Measurements from ENCODE around the gene GSTO2. TPM values are rescaled to one million over a fixed set of nuclear protein-coding genes. Genes with fewer than 3 reads are reported as not detected.

Gene GSTO2
- total RNA-seq, 1 donor from 2014 or later = 7.8 TPM

- H3K4me3 ChIP-seq = peak overlapping the region; percentile 8
- TF ChIP-seq, protein P1, sequence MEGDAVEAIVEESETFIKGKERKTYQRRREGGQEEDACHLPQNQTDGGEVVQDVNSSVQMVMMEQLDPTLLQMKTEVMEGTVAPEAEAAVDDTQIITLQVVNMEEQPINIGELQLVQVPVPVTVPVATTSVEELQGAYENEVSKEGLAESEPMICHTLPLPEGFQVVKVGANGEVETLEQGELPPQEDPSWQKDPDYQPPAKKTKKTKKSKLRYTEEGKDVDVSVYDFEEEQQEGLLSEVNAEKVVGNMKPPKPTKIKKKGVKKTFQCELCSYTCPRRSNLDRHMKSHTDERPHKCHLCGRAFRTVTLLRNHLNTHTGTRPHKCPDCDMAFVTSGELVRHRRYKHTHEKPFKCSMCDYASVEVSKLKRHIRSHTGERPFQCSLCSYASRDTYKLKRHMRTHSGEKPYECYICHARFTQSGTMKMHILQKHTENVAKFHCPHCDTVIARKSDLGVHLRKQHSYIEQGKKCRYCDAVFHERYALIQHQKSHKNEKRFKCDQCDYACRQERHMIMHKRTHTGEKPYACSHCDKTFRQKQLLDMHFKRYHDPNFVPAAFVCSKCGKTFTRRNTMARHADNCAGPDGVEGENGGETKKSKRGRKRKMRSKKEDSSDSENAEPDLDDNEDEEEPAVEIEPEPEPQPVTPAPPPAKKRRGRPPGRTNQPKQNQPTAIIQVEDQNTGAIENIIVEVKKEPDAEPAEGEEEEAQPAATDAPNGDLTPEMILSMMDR (IDR thresholded peaks at IDR 0.05) = no peak
- intact Hi-C loops (cut with DNase I) = no loop called here
These were observed 58.1 kb downstream of the GSTO2 start for GRCh38 chr10:104326991-104327610.

DNA sequence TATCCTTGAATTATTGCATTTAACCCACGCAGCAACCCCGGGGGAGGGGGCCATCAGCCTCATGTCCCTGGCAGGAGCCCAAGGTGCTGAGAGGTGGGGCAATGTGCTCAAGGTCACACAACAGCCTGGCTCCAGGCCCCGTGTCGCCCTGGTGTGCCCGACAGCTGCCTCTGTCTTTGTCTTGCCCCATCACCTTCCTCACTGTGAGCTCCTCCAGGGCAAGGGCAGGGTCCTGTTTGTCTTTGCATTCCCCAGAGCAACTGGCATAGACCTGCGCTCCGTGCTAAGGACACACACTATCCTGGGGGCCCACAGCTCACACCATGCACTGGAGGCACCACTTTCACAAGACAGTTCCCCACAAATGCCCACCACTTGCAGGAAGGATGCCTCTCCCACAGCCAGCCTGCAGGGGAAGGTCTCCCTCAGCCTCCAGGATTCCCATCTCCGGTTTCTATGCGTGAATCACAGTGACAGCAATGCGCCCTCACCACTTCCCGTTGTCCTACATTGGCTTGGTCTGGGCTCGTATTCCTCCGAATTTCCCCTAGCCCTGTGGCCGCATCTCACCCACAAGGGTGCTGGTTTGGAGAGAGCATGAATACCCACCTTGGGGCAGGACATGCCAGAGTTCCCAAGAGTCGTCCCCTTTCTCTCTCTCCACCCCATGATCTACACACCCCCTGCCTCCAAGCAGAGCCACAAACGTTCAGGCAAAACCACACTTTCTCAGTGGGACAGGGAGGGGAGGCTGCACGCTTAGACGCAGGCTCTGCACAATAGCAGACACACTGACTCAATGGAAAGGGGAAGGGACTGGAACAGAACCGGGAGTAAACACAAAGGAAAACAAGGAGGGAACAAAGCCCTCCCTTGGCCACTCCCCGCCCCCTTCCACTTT is 59.0 kb downstream of the GSTO2 start:
- intact Hi-C loops (cut with DNase I) = no loop called here
- TF ChIP-seq, protein P1 (IDR thresholded peaks at IDR 0.05) = no peak
- ATAC-seq (no peak), DNase-seq (peak; percentile 57)
- H3K9me3 ChIP-seq = no peaks in the 10 kb centered on the region
- H3K27me3 ChIP-seq (ENCODE audit: low read depth) = no peaks in the 10 kb centered on the region
- H3K4me1 ChIP-seq = peaks cover 100% of the 10 kb centered on the region
- H3K4me3 ChIP-seq = peak overlapping the region; percentile 27
- H3K36me3 ChIP-seq = no peaks in the 10 kb centered on the region
- H3K27ac ChIP-seq = peak overlapping the region; percentile 99

More at GRCh38 chr10:104326991-104327610, 58.1 kb downstream of the GSTO2 start:
- H3K36me3 ChIP-seq = no peaks in the 10 kb centered on the region
- no peaks in the 10 kb centered on the region for H3K9me3 ChIP-seq
- H3K27ac ChIP-seq = peak overlapping the region; percentile 99
- no peaks in the 10 kb centered on the region for H3K27me3 ChIP-seq (ENCODE audit: low read depth)
- no peak for DNase-seq
- ATAC-seq = no peak
- H3K4me1 ChIP-seq = peaks cover 100% of the 10 kb centered on the region

DNA sequence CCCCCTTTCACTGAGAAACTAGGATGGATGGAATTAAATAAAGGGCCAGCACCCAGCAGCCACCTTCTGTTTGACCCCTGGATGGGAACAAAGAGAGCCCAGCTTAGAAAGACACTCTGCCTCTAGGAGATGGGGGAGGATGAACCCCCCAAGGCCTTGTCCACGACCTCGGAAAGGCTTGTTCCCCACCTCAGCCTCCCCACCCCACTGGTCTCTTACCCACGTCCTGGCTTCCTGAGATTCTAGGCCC is 59.6 kb downstream of the GSTO2 start:
- peaks cover 100% of the 10 kb centered on the region for H3K4me1 ChIP-seq
- H3K27ac ChIP-seq = peak overlapping the region; percentile 99
- no peaks in the 10 kb centered on the region for H3K9me3 ChIP-seq
- TF ChIP-seq, protein P1 (IDR thresholded peaks at IDR 0.05) = no peak
- H3K36me3 ChIP-seq = no peaks in the 10 kb centered on the region
- ATAC-seq = no peak
- peak overlapping the region; percentile 27 for H3K4me3 ChIP-seq
- intact Hi-C loops (cut with DNase I) = no loop called here
- no peak for DNase-seq
- no peaks in the 10 kb centered on the region for H3K27me3 ChIP-seq (ENCODE audit: low read depth)

- intact Hi-C loops (cut with DNase I) = no loop called here
- Histone ChIP-seq H3K36me3 (no peaks in the 10 kb centered on the region), H3K27ac (peak overlapping the region; percentile 99), H3K4me3 (peak overlapping the region; percentile 27), H3K27me3 (ENCODE audit: low read depth) (no peaks in the 10 kb centered on the region), H3K9me3 (no peaks in the 10 kb centered on the region), H3K4me1 (peaks cover 100% of the 10 kb centered on the region)
- ATAC-seq (peak; percentile 58 to 64), DNase-seq (peak; percentile 63)
- TF ChIP-seq, protein P1 (IDR thresholded peaks at IDR 0.05) = no peak
These were observed 60.1 kb downstream of the GSTO2 start for GRCh38 chr10:104328896-104329710.

DNA sequence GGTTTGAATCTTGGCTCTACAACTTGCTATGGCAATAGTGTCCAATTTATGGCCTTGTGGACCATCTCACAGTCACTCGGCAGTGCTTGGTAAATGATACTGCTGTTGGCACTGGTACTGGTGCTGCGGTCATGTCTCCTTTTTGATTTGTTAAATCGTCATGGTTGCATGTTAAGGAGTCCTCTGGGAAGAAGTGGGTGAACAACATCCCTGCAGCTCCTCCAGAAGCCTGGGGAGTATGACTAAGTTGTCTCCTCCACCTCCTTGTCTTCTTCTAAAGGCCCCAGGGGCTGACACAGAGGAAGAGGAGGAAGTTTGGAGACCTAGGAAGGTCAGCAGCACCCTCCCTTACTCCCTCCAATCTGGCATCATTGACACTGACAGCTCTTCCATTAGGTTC is 60.8 kb downstream of the GSTO2 start:
- no peaks in the 10 kb centered on the region for H3K27me3 ChIP-seq (ENCODE audit: low read depth)
- ATAC-seq = no peak
- peaks cover 100% of the 10 kb centered on the region for H3K4me1 ChIP-seq
- no peak for DNase-seq
- H3K4me3 ChIP-seq = no peak overlapping the region
- TF ChIP-seq, protein P1 (IDR thresholded peaks at IDR 0.05) = no peak
- intact Hi-C loops (cut with DNase I) = no loop called here
- H3K36me3 ChIP-seq = no peaks in the 10 kb centered on the region
- H3K9me3 ChIP-seq = no peaks in the 10 kb centered on the region
- H3K27ac ChIP-seq = peak overlapping the region; percentile 99
